Osteoblast (primary cell): Measurements from ENCODE around the gene WDR70. TPM values are rescaled to one million over a fixed set of nuclear protein-coding genes. Genes with fewer than 3 reads are reported as not detected.
A peak's percentile ranks its signal among the peaks of the same experiment; 100 is the strongest.
"Not testable (repeated sequence)": the region's sequence is repeated elsewhere in the genome, so short reads cannot be mapped to it uniquely, and the experiment has no call there.

Experiments used
- DNase-seq: peaks from one replicate; pipeline ENCODE4 v3.0.0; 2011; ENCODE audit warnings: low spot score, mixed read lengths; ENCODE audit not compliant: insufficient read length; ENCODE audit errors: missing footprints
- H2AFZ ChIP-seq: 2 replicates; pipeline ENCODE4 v1.6.0; 2011; ENCODE audit warnings: mild to moderate bottlenecking, low read length
- H3K27ac ChIP-seq: 2 replicates; pipeline ENCODE4 v1.5.1; 2011; ENCODE audit warnings: mild to moderate bottlenecking, low read depth, low read length, moderate library complexity
- H3K27me3 ChIP-seq: 2 replicates; pipeline ENCODE4 v1.6.0; 2012; ENCODE audit warnings: mild to moderate bottlenecking, control low read depth, inconsistent platforms, low read length, moderate library complexity; ENCODE audit not compliant: insufficient read depth
- H3K36me3 ChIP-seq: 2 replicates; pipeline ENCODE4 v1.5.1; 2011; ENCODE audit warnings: mild to moderate bottlenecking, low read length, control low read depth, moderate library complexity; ENCODE audit not compliant: insufficient read depth
- H3K4me1 ChIP-seq: 2 replicates; pipeline ENCODE4 v1.5.1; 2011; ENCODE audit warnings: mild to moderate bottlenecking, low read length, control low read depth, moderate library complexity; ENCODE audit not compliant: insufficient read depth
- H3K4me2 ChIP-seq: 2 replicates; pipeline ENCODE4 v1.6.0; 2011; ENCODE audit warnings: mild to moderate bottlenecking, low read length; ENCODE audit not compliant: insufficient read depth
- H3K4me3 ChIP-seq: fragments of 200-600 bp; sonication (generic); 3 replicates; pipeline ENCODE4 v1.5.1; 2012; ENCODE audit warnings: mild to moderate bottlenecking, low read length, inconsistent platforms; ENCODE audit not compliant: insufficient read depth
- H3K79me2 ChIP-seq: 2 replicates; pipeline ENCODE4 v1.6.0; 2012; ENCODE audit warnings: mild to moderate bottlenecking, low read length, control low read depth, inconsistent platforms; ENCODE audit not compliant: insufficient read depth
- H3K9me3 ChIP-seq: 2 replicates; pipeline ENCODE4 v1.5.1; 2011; ENCODE audit warnings: low read depth, low read length, control low read depth
- H4K20me1 ChIP-seq: 2 replicates; pipeline ENCODE4 v1.6.0; 2012; ENCODE audit warnings: mild to moderate bottlenecking, low read length, control low read depth; ENCODE audit not compliant: insufficient read depth
- CTCF ChIP-seq: IDR thresholded peaks from 2 replicates; pipeline ENCODE4 v1.5.1; 2011; ENCODE audit warnings: mild to moderate bottlenecking, low read depth, low read length, moderate library complexity; ENCODE audit errors: extremely low read depth
- total RNA-seq: library from RNA; depleted of rRNA; stranded (reverse); fragments of >200 nt; gene quantifications from 2 replicates; pipeline ENCODE4 v1.2.3, GENCODE V29; 2012

The WDR70 gene
- total RNA-seq, 1 donor = 32.2 TPM

- Histone ChIP-seq H3K4me2 (no peak overlapping the region), H3K79me2 (no peaks in the 10 kb centered on the region), H3K9me3 (no peaks in the 10 kb centered on the region), H4K20me1 (no peaks in the 10 kb centered on the region), H3K27ac (no peak overlapping the region), H3K36me3 (peaks cover 3% of the 10 kb centered on the region), H2AFZ (no peak overlapping the region), H3K27me3 (no peaks in the 10 kb centered on the region), H3K4me1 (peaks cover 7% of the 10 kb centered on the region), H3K4me3 (no peak overlapping the region)
- DNase-seq = no peak
- TF ChIP-seq CTCF = no peak
Measured at GRCh38 chr5:37436146-37436934, 57.2 kb downstream of the WDR70 start.

- TF ChIP-seq CTCF = no peak
- DNase-seq = no peak
Measured at GRCh38 chr5:37437711-37438110, 58.6 kb downstream of the WDR70 start.

GRCh38 chr5:37445783-37446182 lies 66.7 kb downstream of the WDR70 start:
- H3K36me3 ChIP-seq, DNase-seq, H4K20me1 ChIP-seq, H3K4me2 ChIP-seq, H2AFZ ChIP-seq, H3K9me3 ChIP-seq, H3K27ac ChIP-seq, H3K79me2 ChIP-seq, H3K4me3 ChIP-seq, H3K4me1 ChIP-seq, H3K27me3 ChIP-seq: not testable (repeated sequence)

More at GRCh38 chr5:37437711-37438110, 58.6 kb downstream of the WDR70 start:
- no peaks in the 10 kb centered on the region for H3K79me2 ChIP-seq
- H3K4me3 ChIP-seq = no peak overlapping the region
- H4K20me1 ChIP-seq = no peaks in the 10 kb centered on the region
- no peak overlapping the region for H3K27ac ChIP-seq
- H2AFZ ChIP-seq = no peak overlapping the region
- H3K4me1 ChIP-seq = peaks cover 7% of the 10 kb centered on the region
- H3K9me3 ChIP-seq = no peaks in the 10 kb centered on the region
- no peak overlapping the region for H3K4me2 ChIP-seq
- no peaks in the 10 kb centered on the region for H3K27me3 ChIP-seq
- peaks cover 3% of the 10 kb centered on the region for H3K36me3 ChIP-seq

- Histone ChIP-seq H3K4me3 (no peak overlapping the region), H4K20me1 (no peaks in the 10 kb centered on the region)
- TF ChIP-seq CTCF = no peak
Measured at GRCh38 chr5:37448941-37449340, 69.8 kb downstream of the WDR70 start.

GRCh38 chr5:37451991-37452390 lies 72.9 kb downstream of the WDR70 start:
- not testable (repeated sequence) for H3K4me1 ChIP-seq, H3K9me3 ChIP-seq, H3K79me2 ChIP-seq, H3K4me3 ChIP-seq, H3K36me3 ChIP-seq, DNase-seq, H2AFZ ChIP-seq, H3K27ac ChIP-seq, H3K27me3 ChIP-seq, H4K20me1 ChIP-seq, H3K4me2 ChIP-seq

More at GRCh38 chr5:37448941-37449340, 69.8 kb downstream of the WDR70 start:
- no peaks in the 10 kb centered on the region for H3K27me3 ChIP-seq
- H3K9me3 ChIP-seq = no peaks in the 10 kb centered on the region
- no peak overlapping the region for H2AFZ ChIP-seq
- no peaks in the 10 kb centered on the region for H3K79me2 ChIP-seq
- peaks cover 1% of the 10 kb centered on the region for H3K4me1 ChIP-seq
- H3K4me2 ChIP-seq = no peak overlapping the region
- no peak overlapping the region for H3K27ac ChIP-seq
- no peaks in the 10 kb centered on the region for H3K36me3 ChIP-seq
- peak; percentile 13 for DNase-seq

- not testable (repeated sequence) for DNase-seq
Measured at GRCh38 chr5:37453252-37453651, 74.1 kb downstream of the WDR70 start.

More at GRCh38 chr5:37453252-37453651, 74.1 kb downstream of the WDR70 start:
- H3K4me2 ChIP-seq, H3K4me3 ChIP-seq, H4K20me1 ChIP-seq, H3K36me3 ChIP-seq, H3K9me3 ChIP-seq, H2AFZ ChIP-seq, H3K27ac ChIP-seq, H3K4me1 ChIP-seq, H3K27me3 ChIP-seq, H3K79me2 ChIP-seq: not testable (repeated sequence)
